ENCODE data around the gene SLC12A6. TPM values are rescaled to one million over a fixed set of nuclear protein-coding genes. Genes with fewer than 3 reads are reported as not detected.

SLC12A6 gene
- total and polyA plus RNA-seq, 11 donors, result 6.1 to 35.1 (median 23.0) TPM

- Histone ChIP-seq H3K9me3 (no peaks in the 10 kb centered on the region), H3K36me3 (peaks cover 0 to 67% (median 38%) of the 10 kb centered on the region in 9 donors)
Measured at GRCh38 chr15:34259566-34259965, 78.0 kb downstream of the SLC12A6 start.

GRCh38 chr15:34258151-34258550, 79.4 kb downstream of the SLC12A6 start:
- TF ChIP-seq POLR2A (IDR thresholded peaks at IDR 0.05), result no peak
- no peak for TF ChIP-seq CTCF (IDR thresholded peaks at IDR 0.05)
- H3K4me1 ChIP-seq, result peaks cover 0 to 23% (median 2%) of the 10 kb centered on the region in 12 donors
- 66 to 81% (median 70%) methylated on average over 2 of the region's 2 CpGs for WGBS, 4 donors
- H3K27ac ChIP-seq, result peak overlapping the region in 8 of 12 donors; percentile 2 to 82 (median 62)
- no peak overlapping the region for H3K4me3 ChIP-seq
- ATAC-seq, result peak in 1 of 4 donors; percentile 14
- intact Hi-C loops (cut with DNase I), result loop anchor here in 4 of 10 donors (5.0 to 10.0 kb wide), 4 partner anchors 79 to 327 kb away; partner anchors contain the start of genes GOLGA8B (in 1 of the 4), NOP10 (in 1 of the 4), NUTM1 (in 1 of the 4) and SLC12A6 (in 1 of the 4)
- H3K9me3 ChIP-seq, result no peaks in the 10 kb centered on the region
- H3K27me3 ChIP-seq, result no peaks in the 10 kb centered on the region
- H3K36me3 ChIP-seq, result peaks cover 0 to 80% (median 52%) of the 10 kb centered on the region in 9 donors
- no peak for DNase-seq

More at GRCh38 chr15:34259566-34259965, 78.0 kb downstream of the SLC12A6 start:
- intact Hi-C loops (cut with DNase I), result loop anchor here in 4 of 10 donors (5.0 to 10.0 kb wide), 4 partner anchors 78 to 325 kb away; partner anchors contain the start of genes GOLGA8B (in 1 of the 4), NOP10 (in 1 of the 4), NUTM1 (in 1 of the 4) and SLC12A6 (in 1 of the 4)
- peak overlapping the region; percentile 2 to 82 (median 60) for H3K27ac ChIP-seq
- peak; percentile 89 to 92 (median 90) for ATAC-seq
- peak in 4 of 5 donors; percentile 42 to 60 (median 50) for DNase-seq
- H3K4me3 ChIP-seq, result no peak overlapping the region
- H3K27me3 ChIP-seq, result no peaks in the 10 kb centered on the region
- WGBS, 4 donors, result 40 to 52% (median 45%) methylated on average over 3 of the region's 3 CpGs
- TF ChIP-seq CTCF (IDR thresholded peaks at IDR 0.05) (no peak), POLR2A (IDR thresholded peaks at IDR 0.05) (no peak)
- peaks cover 0 to 23% (median 2%) of the 10 kb centered on the region in 12 donors for H3K4me1 ChIP-seq

- no peak for TF ChIP-seq POLR2A (IDR thresholded peaks at IDR 0.05)
- no peak for TF ChIP-seq CTCF (IDR thresholded peaks at IDR 0.05)
- intact Hi-C loops (cut with DNase I), result loop anchor here in 1 of 10 donors (10.0 kb wide), 1 partner anchor 332 kb away; the partner anchor contains the start of gene GOLGA8B
- H3K9me3 ChIP-seq, result no peaks in the 10 kb centered on the region
- no peak overlapping the region for H3K27ac ChIP-seq
- no peak for ATAC-seq
- H3K4me3 ChIP-seq, result no peak overlapping the region
- peaks cover 0 to 12% (median 0%) of the 10 kb centered on the region in 12 donors for H3K4me1 ChIP-seq
- peaks cover 0 to 99% (median 94%) of the 10 kb centered on the region in 9 donors for H3K36me3 ChIP-seq
- H3K27me3 ChIP-seq, result no peaks in the 10 kb centered on the region
- DNase-seq, result no peak
Measured at GRCh38 chr15:34252545-34252944, 85.0 kb downstream of the SLC12A6 start.

- Histone ChIP-seq H3K36me3 (peaks cover 0 to 95% (median 79%) of the 10 kb centered on the region in 9 donors), H3K4me3 (no peak overlapping the region), H3K27me3 (no peaks in the 10 kb centered on the region), H3K9me3 (no peaks in the 10 kb centered on the region), H3K27ac (no peak overlapping the region), H3K4me1 (no peaks in the 10 kb centered on the region)
- intact Hi-C loops (cut with DNase I), result loop anchor here in 3 of 10 donors (10.0 kb wide), 3 partner anchors 117 to 347 kb away; partner anchors contain the start of genes LPCAT4 (in 2 of the 3) and GOLGA8A (in 1 of the 3)
- ATAC-seq, result no peak
- no peak for TF ChIP-seq CTCF (IDR thresholded peaks at IDR 0.05)
- no peak for TF ChIP-seq POLR2A (IDR thresholded peaks at IDR 0.05)
- DNase-seq, result no peak
- WGBS, 4 donors, result 95 to 100% (median 98%) methylated on average over 1 of the region's 1 CpG
Measured at GRCh38 chr15:34248190-34248589, 89.4 kb downstream of the SLC12A6 start.

Data from heart left ventricle (tissue), 16 donors.